ENCODE data around the gene TBC1D24.

Gene TBC1D24

DNA sequence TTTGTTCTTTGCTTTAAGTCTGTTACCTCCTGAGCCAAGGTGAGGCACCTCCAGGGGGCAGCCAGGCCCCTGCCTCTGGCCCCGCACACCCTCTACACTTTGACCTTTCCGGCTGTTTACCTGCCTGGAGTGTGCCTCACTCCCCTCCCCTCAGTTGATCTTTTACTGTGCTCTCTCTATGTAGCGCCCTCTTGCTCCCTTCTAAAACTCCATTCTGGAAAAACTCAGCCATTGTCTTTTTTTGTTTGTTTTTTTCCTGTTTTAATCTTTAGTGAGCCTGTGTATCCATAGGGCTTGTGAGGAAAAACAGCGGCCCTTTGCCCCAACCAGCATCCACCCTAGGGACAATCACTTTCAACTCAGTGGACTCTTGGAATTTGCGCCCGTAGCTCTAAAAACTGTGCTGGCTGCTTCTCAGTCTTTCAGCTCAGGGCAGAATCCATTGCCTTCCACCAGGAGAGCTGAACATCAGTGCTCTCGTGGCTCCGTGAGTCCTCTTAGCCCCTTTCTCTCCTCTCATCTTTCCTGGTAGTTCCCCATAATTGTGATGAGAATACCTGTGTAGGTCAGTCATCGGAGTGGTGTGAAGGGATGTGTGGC lies 49.5 kb downstream of the TBC1D24 start:
- Histone ChIP-seq H3K9ac (ENCODE audit: low read length) (no peak overlapping the region), H3K36me3 (ENCODE audit: control insufficient read depth, insufficient read depth, low read length) (peaks cover 4% of the 10 kb centered on the region), H3K4me1 (ENCODE audit: control insufficient read depth, insufficient read depth, low read length) (peaks cover 11% of the 10 kb centered on the region), H3K4me3 (ENCODE audit: low read length) (no peak overlapping the region), H3K9me3 (ENCODE audit: control insufficient read depth, low read length) (no peaks in the 10 kb centered on the region), H3K27me3 (ENCODE audit: control insufficient read depth, insufficient read depth, low read length) (no peaks in the 10 kb centered on the region)

DNA sequence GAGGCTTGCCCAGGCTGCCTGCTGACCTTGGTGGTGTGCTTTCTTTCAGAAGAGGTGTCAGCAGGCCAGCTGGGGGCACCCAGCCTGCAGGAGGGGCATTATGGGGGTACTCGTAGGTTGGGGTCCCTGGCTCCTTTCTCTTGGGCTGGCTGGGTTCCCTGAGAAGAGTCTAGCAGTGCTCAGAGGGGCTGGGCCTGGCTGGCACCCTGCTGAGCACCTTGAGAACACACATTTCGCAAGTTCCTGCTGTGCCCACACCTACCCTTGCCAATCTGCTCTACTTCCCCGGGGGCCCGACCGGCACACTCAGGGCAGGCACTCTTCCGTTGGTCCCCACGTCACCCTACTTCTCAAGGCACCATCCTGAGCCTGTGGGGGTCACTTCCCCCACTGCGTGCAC lies 51.2 kb downstream of the TBC1D24 start:
- H3K36me3 ChIP-seq (ENCODE audit: control insufficient read depth, insufficient read depth, low read length), result peaks cover 4% of the 10 kb centered on the region
- no peaks in the 10 kb centered on the region for H3K27me3 ChIP-seq (ENCODE audit: control insufficient read depth, insufficient read depth, low read length)
- no peaks in the 10 kb centered on the region for H3K9me3 ChIP-seq (ENCODE audit: control insufficient read depth, low read length)
- H3K4me1 ChIP-seq (ENCODE audit: control insufficient read depth, insufficient read depth, low read length), result peaks cover 7% of the 10 kb centered on the region
- no peak overlapping the region for H3K9ac ChIP-seq (ENCODE audit: low read length)
- no peak overlapping the region for H3K4me3 ChIP-seq (ENCODE audit: low read length)

DNA sequence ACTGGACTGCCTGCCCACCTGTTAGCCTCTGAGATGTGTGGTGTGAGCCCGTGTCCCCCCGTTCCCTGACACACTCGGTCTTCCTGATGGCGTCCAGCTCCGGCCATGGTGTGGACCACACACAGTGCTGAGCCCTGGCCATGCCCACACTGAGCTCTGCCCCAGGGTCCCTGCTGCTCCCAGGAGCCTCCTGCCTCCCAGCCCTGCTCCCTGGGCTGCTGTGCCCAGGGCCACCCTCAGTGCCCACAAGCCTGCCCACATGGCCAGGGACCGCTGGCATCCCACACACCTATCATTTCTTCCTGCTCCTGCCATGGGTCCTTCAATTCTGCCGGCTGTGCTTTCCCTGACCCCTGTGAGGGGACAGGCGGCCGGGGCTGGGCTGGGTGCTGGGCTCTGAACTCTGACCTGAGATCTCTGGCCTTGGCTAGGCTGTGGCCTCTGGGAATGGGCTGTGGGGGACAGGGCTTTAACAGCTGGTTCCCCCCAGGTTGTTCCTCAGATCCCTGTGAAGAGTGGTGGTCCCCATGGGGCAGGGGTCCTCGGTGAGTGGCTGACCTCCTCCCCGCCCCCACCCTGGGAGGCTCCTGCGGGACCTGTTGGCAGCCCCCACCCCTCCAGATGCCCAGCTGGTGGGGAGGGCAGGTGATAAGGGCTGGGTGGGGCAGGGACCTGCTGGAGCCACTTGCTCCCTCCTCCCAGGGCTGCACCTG lies 52.3 kb downstream of the TBC1D24 start:
- peaks cover 4% of the 10 kb centered on the region for H3K36me3 ChIP-seq (ENCODE audit: control insufficient read depth, insufficient read depth, low read length)

DNA sequence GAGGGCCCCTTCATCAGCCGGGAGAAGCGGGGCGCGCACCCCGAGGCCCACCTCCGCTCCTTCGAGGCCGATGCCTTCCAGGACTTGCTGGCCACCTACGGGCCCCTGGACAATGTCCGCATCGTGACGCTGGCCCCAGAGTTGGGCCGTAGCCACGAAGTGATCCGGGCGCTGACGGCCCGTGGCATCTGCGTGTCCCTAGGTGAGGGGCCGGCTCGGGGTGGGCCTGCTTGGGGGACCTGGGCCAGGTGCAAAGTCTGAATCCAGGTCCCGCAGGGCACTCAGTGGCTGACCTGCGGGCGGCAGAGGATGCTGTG lies 52.8 kb downstream of the TBC1D24 start:
- Histone ChIP-seq H3K4me1 (ENCODE audit: control insufficient read depth, insufficient read depth, low read length) (peaks cover 13% of the 10 kb centered on the region), H3K9ac (ENCODE audit: low read length) (no peak overlapping the region), H3K27me3 (ENCODE audit: control insufficient read depth, insufficient read depth, low read length) (no peaks in the 10 kb centered on the region), H3K9me3 (ENCODE audit: control insufficient read depth, low read length) (no peaks in the 10 kb centered on the region), H3K36me3 (ENCODE audit: control insufficient read depth, insufficient read depth, low read length) (peaks cover 4% of the 10 kb centered on the region), H3K4me3 (ENCODE audit: low read length) (no peak overlapping the region)

More for the DNA sequence above, 52.3 kb downstream of the TBC1D24 start:
- H3K27me3 ChIP-seq (ENCODE audit: control insufficient read depth, insufficient read depth, low read length), result no peaks in the 10 kb centered on the region
- no peak overlapping the region for H3K4me3 ChIP-seq (ENCODE audit: low read length)
- H3K9me3 ChIP-seq (ENCODE audit: control insufficient read depth, low read length), result no peaks in the 10 kb centered on the region
- H3K4me1 ChIP-seq (ENCODE audit: control insufficient read depth, insufficient read depth, low read length), result peaks cover 10% of the 10 kb centered on the region
- H3K9ac ChIP-seq (ENCODE audit: low read length), result no peak overlapping the region

DNA sequence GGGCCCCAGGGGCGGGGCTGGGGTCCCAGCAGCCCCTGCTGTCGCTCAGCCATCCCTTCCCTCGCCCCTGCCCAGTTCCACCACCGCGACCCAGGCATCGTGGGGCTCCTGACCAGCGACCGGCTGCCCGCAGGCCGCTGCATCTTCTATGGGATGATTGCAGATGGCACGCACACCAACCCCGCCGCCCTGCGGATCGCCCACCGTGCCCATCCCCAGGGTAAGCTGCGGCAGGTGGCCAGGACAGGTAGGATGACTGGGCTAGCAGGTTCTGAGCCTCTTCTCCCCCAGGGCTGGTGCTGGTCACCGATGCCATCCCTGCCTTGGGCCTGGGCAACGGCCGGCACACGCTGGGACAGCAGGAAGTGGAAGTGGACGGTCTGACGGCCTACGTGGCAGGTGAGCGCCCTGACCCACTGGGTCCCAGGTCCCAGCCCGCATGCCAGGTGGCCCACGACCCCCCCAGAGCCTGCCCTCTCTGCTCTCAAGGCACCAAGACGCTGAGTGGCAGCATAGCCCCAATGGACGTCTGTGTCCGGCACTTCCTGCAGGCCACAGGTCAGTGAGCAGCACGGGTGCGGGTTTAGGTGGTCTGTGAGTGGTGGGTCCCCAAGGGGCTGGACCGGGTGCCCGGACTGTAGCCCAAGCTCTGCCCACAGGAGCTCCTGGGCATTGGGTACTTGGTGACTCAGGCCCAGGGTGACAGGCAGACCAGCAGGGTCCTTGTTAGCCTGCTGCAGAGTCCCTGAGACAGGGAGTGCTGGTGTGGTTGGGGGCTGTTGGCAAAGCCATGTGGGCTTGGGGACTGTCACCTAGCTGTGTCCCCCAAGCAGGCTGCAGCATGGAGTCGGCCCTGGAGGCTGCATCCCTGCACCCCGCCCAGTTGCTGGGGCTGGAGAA lies 53.5 kb downstream of the TBC1D24 start:
- Histone ChIP-seq H3K4me1 (ENCODE audit: control insufficient read depth, insufficient read depth, low read length) (peaks cover 15% of the 10 kb centered on the region), H3K36me3 (ENCODE audit: control insufficient read depth, insufficient read depth, low read length) (peaks cover 4% of the 10 kb centered on the region)

DNA sequence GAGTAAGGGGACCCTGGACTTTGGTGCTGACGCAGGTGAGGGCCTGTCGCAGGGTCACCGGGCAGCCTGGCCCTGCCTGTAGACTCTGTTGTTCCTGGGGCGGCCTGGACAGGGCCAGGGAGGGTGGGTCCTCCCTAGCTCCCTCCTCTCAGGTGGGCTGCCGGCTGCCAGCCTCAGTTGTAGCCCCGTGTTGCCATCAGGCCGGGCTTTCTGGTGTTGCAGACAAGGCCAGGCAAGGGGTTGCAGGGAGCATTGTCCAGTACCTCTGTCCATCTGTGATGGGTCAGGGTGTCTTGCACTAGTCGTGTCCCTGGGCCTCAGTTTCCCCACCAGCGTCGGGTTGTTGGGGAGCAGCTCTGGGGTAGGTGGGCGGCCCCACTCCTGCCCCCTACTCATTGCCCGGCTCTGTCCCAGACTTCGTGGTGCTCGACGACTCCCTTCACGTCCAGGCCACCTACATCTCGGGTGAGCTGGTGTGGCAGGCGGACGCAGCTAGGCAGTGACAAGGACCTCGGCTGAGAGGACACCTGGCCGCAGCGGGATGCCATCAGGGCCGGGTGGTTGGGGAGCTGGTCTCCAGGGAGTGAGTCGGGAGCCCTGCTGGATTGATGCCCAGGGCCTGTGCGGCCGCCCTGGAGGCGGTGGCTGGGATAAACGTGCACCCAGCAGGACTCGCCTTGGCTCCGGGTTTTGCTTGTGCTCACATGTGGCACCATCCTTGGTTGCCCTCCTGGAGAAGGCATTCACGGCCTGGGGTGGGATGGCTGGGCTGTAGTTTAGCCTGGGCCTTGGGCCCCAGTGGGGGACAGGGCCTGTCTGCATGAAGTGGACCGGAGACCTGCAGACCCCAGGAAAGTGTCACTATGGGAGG lies 54.4 kb downstream of the TBC1D24 start:
- Histone ChIP-seq H3K9me3 (ENCODE audit: control insufficient read depth, low read length) (no peaks in the 10 kb centered on the region), H3K4me1 (ENCODE audit: control insufficient read depth, insufficient read depth, low read length) (peaks cover 15% of the 10 kb centered on the region), H3K27me3 (ENCODE audit: control insufficient read depth, insufficient read depth, low read length) (no peaks in the 10 kb centered on the region), H3K9ac (ENCODE audit: low read length) (no peak overlapping the region), H3K4me3 (ENCODE audit: low read length) (no peak overlapping the region), H3K36me3 (ENCODE audit: control insufficient read depth, insufficient read depth, low read length) (peaks cover 4% of the 10 kb centered on the region)

More for the DNA sequence above, 53.5 kb downstream of the TBC1D24 start:
- Histone ChIP-seq H3K4me3 (ENCODE audit: low read length) (no peak overlapping the region), H3K9me3 (ENCODE audit: control insufficient read depth, low read length) (no peaks in the 10 kb centered on the region), H3K27me3 (ENCODE audit: control insufficient read depth, insufficient read depth, low read length) (no peaks in the 10 kb centered on the region), H3K9ac (ENCODE audit: low read length) (no peak overlapping the region)

DNA sequence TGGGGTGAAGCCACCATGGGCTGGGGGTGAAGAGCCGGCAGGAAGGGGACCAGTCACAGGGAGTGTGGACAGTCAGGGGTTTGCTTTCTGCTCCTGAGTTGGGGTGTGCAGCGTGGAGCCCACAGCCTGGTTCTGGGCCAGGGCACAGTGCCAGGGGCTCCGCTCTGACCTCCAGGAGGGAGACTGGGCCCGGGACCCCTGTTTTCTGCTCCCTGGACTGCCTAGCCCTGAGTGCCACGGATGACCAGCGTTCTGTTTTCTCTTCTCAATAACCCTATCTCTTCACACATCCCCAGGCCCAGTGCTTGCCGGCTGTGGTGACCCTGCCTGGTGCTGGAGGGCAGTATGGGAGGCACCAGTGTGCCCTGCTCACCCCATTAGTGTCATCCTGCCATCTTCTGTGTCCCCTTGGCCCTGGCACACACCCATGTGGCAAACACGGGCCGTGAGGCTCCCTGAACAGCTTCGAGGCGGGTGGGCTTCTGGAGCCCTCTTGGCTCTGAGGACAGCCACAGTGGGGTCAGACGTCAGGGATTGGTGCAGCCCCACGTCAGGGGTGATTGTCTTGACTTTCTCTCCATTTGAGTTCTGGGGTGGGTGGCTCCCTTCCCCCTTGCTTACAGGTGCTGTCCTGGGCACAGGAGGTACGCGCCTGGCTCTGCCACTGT lies 55.2 kb downstream of the TBC1D24 start:
- peaks cover 15% of the 10 kb centered on the region for H3K4me1 ChIP-seq (ENCODE audit: control insufficient read depth, insufficient read depth, low read length)
- no peaks in the 10 kb centered on the region for H3K9me3 ChIP-seq (ENCODE audit: control insufficient read depth, low read length)
- H3K4me3 ChIP-seq (ENCODE audit: low read length), result no peak overlapping the region
- no peak overlapping the region for H3K9ac ChIP-seq (ENCODE audit: low read length)
- peaks cover 4% of the 10 kb centered on the region for H3K36me3 ChIP-seq (ENCODE audit: control insufficient read depth, insufficient read depth, low read length)
- H3K27me3 ChIP-seq (ENCODE audit: control insufficient read depth, insufficient read depth, low read length), result no peaks in the 10 kb centered on the region

DNA sequence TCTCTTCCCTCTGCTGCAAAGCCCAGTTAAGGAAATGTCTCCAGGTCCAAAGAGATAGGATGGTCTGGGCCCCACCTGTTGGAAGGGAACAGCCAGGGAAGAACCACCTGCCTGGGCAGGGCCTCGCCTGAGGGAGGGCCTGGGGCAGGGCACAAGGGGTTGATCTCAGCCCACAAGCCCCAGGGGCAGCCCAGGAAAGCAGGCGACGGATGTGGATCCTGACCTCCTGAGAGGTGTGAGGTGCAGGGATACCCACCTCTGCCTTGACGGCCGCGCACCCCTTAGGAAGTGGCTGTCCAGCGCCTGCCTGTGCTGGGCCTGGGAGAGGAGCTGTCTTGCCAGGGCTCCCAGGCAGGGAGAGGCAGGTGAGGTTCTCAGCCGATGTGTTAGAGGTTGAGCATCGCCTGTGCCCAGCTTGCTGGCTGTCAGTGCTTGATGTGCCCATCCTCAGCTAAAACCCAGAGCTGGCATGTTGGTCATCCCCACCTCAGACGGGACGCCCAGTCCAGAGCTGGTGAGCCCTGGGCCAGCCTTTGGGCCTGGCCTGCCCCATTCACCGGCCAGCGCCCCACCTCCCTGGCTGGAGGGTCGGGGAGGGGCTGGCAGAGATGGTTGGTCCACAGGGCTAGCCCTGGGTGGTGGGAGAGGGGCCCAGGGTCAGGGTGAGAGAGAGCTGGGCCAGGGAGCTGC lies 55.8 kb downstream of the TBC1D24 start:
- H3K4me3 ChIP-seq (ENCODE audit: low read length), result no peak overlapping the region
- peaks cover 4% of the 10 kb centered on the region for H3K36me3 ChIP-seq (ENCODE audit: control insufficient read depth, insufficient read depth, low read length)

DNA sequence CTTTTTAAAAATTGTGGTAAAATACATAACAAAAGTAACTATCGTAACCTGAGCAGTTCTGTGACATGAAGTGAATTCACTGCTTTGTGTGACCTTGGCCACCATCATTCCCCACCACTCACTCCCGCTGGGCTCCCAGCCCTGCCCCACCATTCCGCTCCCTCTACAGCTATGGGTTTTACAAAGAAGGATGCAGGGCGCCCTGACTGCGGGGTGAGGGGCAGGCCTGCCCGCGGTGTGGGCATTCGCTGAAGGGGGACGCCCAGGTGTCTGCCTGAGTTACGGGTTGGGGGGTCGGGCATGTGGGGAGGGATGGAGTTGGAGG lies 56.4 kb downstream of the TBC1D24 start, which contains the start of gene CEMP1:
Gene CEMP1, minus strand, starts transcription at position 38 of the 325 bp plus-strand sequence. CDS start 335 bp downstream, outside the sequence.
- Histone ChIP-seq H3K36me3 (ENCODE audit: control insufficient read depth, insufficient read depth, low read length) (peaks cover 4% of the 10 kb centered on the region), H3K27me3 (ENCODE audit: control insufficient read depth, insufficient read depth, low read length) (no peaks in the 10 kb centered on the region), H3K4me1 (ENCODE audit: control insufficient read depth, insufficient read depth, low read length) (peaks cover 17% of the 10 kb centered on the region), H3K4me3 (ENCODE audit: low read length) (peak within 1 kb of the TSS; percentile 92), H3K9me3 (ENCODE audit: control insufficient read depth, low read length) (no peaks in the 10 kb centered on the region), H3K9ac (ENCODE audit: low read length) (peak within 1 kb of the TSS; percentile 89)

More for the DNA sequence above, 55.8 kb downstream of the TBC1D24 start:
- Histone ChIP-seq H3K27me3 (ENCODE audit: control insufficient read depth, insufficient read depth, low read length) (no peaks in the 10 kb centered on the region), H3K9me3 (ENCODE audit: control insufficient read depth, low read length) (no peaks in the 10 kb centered on the region), H3K4me1 (ENCODE audit: control insufficient read depth, insufficient read depth, low read length) (peaks cover 15% of the 10 kb centered on the region), H3K9ac (ENCODE audit: low read length) (no peak overlapping the region)

DNA sequence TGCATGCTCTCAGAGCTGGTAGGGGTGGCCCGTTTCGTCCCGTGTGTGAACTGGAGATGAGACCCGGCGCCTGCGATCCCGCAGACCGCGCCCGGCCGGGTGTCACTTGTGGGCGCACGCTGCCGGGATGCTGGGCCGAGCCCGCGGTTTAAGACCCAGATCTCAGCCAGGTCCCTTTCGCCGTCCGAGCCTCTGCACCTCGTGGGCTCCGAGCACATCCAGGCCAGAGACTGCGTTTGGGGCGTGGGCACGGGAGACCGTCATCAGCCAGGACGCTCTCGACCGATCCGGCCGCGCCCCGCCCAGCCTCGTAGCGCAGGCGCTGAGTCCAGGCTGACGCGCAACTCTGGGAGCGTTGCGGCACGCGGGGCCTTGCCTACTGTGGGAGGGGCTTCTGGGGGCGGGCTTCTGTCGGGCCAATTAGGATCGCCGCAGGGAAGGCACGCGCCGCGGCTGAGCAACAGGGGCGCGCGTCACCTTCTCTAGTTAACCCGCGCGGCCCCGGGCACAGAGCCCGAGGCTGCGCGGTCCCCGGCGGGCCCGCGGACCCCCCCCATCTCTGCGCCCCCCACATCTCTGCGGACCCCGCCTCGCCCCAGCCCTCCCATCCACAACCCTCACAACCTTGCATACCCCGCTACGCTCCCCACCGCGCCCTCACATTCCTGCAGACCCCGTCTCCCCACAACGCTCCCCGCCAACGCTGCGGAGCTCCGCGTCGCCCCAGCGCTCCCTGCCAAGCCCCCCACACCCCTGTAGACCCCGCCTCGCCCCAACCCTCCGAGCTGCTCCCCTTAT lies 57.0 kb downstream of the TBC1D24 start:
- Histone ChIP-seq H3K4me3 (ENCODE audit: low read length) (peak overlapping the region; percentile 92), H3K4me1 (ENCODE audit: control insufficient read depth, insufficient read depth, low read length) (peaks cover 19% of the 10 kb centered on the region), H3K9ac (ENCODE audit: low read length) (peak overlapping the region; percentile 89), H3K27me3 (ENCODE audit: control insufficient read depth, insufficient read depth, low read length) (no peaks in the 10 kb centered on the region), H3K9me3 (ENCODE audit: control insufficient read depth, low read length) (no peaks in the 10 kb centered on the region), H3K36me3 (ENCODE audit: control insufficient read depth, insufficient read depth, low read length) (peaks cover 4% of the 10 kb centered on the region)

Measured in mucosa of stomach (tissue), 1 donor.